Choroid plexus epithelial cell (primary cell): Measurements from ENCODE around the gene GPATCH4.

ENCODE experiments used
- DNase-seq: peaks from one replicate; pipeline ENCODE4 v3.0.0-alpha.2; 2010; ENCODE audit warnings: low read depth
- H3K4me3 ChIP-seq: 2 replicates; pipeline ENCODE4 v1.5.1; 2011; ENCODE audit warnings: low read depth, mild to moderate bottlenecking, control low read depth, low read length, moderate library complexity
- TF ChIP-seq, protein P1 (sequence below): conservative IDR thresholded peaks from 2 replicates; pipeline ENCODE4 v1.5.1; 2011; ENCODE audit warnings: low read depth, mild to moderate bottlenecking, control low read depth, inconsistent platforms, low read length, moderate library complexity

GPATCH4 gene

DNA sequence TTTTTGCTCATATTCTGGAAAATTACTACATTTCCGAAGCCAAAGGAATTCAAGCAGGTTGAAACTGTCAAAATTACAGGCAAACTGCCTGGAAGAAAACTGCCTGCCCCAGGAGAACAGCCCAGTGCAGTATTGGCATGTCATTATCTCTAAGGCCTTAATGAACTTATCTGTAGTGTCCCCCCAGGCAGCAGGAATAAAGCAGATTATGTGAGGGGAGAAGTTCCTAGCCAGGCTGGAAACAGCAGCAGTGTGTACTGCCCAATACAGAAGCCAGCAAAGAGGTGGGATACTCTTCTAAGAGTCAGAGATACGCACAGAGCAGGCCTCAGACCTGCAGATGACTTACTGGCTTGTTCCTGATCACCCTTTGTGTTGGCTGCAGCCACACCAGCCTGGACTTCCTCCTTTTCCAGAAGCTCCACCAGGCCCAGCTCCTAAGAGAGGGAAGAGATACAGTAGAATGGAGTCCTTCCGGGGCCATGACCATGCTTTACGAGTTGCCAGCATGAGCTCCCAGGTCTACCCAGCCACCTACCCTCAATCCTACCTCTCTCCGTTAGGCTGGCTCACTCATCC, 40.6 kb downstream of the GPATCH4 start:
- no peak for DNase-seq
- TF ChIP-seq, protein P1, sequence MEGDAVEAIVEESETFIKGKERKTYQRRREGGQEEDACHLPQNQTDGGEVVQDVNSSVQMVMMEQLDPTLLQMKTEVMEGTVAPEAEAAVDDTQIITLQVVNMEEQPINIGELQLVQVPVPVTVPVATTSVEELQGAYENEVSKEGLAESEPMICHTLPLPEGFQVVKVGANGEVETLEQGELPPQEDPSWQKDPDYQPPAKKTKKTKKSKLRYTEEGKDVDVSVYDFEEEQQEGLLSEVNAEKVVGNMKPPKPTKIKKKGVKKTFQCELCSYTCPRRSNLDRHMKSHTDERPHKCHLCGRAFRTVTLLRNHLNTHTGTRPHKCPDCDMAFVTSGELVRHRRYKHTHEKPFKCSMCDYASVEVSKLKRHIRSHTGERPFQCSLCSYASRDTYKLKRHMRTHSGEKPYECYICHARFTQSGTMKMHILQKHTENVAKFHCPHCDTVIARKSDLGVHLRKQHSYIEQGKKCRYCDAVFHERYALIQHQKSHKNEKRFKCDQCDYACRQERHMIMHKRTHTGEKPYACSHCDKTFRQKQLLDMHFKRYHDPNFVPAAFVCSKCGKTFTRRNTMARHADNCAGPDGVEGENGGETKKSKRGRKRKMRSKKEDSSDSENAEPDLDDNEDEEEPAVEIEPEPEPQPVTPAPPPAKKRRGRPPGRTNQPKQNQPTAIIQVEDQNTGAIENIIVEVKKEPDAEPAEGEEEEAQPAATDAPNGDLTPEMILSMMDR: no peak

DNA sequence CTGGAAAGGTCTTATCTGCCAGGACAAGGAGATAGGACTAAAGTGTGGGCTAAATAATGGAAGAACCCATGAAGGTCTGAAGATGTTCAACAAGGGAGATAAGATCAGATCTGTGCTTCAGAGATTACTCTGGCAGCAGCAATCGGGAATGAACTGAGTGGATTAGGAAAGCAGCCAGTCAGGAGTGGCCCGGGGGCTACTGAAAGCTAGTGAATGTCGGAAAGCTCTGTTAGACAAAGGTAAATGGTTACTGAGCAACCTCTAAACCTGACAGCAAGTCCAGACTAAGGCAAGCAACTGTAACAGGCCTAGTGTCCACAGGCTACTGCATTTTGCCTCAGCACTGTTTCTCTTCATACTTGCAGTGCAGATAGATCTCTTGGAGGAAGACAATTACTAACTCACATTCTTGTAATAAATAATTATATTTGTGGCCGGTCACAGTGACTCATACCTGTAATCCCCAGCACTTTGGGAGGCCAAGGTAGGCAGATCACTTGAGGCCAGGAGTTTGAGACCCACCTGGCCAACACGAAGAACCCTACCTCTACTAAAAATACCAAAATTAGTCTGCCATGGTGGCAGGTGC, 41.4 kb downstream of the GPATCH4 start:
- H3K4me3 ChIP-seq: no peak overlapping the region
- TF ChIP-seq, protein P1: no peak
- no peak for DNase-seq

More for the DNA sequence above, 40.6 kb downstream of the GPATCH4 start:
- H3K4me3 ChIP-seq: no peak overlapping the region

DNA sequence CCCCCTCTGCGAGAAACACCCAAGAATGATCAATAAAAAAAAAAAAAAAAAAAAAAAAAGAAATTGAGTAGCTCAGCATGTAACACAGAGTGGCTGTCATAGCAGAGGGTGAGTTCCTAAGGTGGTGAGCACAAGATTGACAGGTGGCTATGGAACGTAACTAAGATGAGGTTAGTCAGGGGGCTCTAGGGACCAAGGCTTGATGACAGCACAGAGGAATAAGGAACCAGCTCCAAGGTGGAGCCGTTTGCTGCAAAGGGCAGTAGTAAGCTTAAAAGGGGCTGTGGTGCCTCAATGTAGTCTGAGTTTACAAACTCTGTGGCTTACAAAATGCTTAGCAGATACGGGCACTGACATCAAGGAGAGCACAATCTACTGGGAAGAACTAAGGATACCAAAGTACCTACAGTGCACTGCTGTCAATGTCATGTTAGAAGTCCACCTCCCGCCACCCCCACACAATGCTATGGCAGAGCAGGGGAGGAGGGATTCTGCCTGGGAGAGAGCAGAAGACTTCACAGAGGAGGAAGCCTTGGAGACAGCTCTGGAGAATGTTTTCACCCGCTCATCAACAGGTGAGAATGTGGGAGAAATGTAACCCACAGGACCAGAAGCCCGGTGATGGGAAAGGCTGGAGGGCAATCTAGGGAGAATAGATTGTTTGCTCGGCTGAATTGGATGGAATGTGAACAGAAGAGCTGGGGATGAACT, 42.0 kb downstream of the GPATCH4 start:
- no peak overlapping the region for H3K4me3 ChIP-seq
- no peak for DNase-seq
- TF ChIP-seq, protein P1: no peak

DNA sequence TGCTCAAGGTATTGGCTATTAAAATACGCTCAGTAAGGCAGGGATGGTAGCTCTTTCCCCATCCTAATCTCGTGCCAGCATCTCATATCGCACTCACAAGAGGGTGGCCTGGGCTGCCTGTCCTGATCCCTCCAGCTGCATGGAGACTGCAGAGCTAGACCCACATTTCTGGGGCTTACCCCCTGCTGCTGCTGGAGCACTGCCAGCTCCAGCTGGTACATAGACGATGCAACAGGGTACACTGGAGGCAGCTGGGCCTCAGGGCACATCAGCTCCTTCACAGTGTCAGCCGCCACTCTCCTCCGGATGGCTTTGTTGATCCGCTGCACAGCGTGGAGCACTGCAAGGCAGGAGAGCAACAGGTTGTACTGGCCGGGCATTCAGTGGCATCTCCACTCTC, 44.9 kb downstream of the GPATCH4 start:
- TF ChIP-seq, protein P1: no peak
- H3K4me3 ChIP-seq: no peak overlapping the region

DNA sequence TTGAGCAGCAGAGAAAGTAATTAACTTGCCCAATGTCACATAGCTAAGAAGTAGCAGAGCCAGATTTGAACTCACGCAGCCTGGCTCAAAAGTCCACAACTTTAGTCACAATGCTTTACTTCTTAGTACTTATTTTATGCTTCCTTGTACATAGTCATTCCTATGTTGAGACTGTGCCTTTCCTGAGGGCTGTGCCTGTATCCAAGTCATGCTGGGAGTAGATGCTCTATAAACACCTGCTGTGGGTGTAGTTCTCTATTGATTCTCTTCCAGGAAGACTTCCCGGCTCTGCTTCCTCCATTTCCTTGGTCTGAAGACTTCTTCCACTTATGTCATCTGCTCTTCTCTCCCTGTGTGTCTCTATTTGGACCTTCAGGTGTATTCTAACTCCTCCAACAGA, 45.6 kb downstream of the GPATCH4 start:
- DNase-seq: no peak
- H3K4me3 ChIP-seq: no peak overlapping the region
- TF ChIP-seq, protein P1: no peak

More for the DNA sequence above, 44.9 kb downstream of the GPATCH4 start:
- DNase-seq: no peak

DNA sequence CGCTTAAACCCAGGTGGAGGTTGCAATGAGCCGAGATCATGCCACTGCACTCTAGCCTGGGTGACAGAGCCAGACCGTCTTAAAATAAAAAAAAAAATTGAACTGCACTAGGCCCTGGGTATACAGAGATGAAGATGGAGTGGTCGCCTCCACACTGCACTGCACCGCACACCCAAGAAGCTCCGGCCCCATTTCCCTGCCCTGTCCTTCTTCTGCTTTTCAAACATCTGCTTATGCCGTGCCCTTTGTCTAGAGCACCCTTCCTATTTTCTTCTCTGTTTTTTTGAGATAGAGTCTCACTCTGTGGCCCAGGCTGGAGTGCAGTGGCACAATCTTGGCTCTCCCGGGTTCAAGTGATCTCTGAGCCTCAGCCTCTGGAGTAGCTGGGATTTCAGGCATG, 46.3 kb downstream of the GPATCH4 start:
- no peak for DNase-seq
- H3K4me3 ChIP-seq: no peak overlapping the region
- TF ChIP-seq, protein P1: no peak
